H1 (cell line): ENCODE results near the gene FGD6. TPM values are rescaled to one million over a fixed set of nuclear protein-coding genes. Genes with fewer than 3 reads are reported as not detected.

Source experiments
- CTCF ChIA-PET: fragments of 300-600 bp; sonication (Branson Sonifier 250); formaldehyde crosslinking; loops from one replicate; lab custom pipeline; 2021; ENCODE audit not compliant: partially characterized antibody; lab: Charles Lee
- POLR2A ChIA-PET: fragments of 300-600 bp; sonication (Branson Sonifier 250); formaldehyde crosslinking; loops from one replicate; lab custom pipeline; 2021; ENCODE audit warnings: inconsistent platforms; ENCODE audit not compliant: partially characterized antibody; lab: Charles Lee
- DNase-seq, 2 experiments: peaks; one replicate each; pipeline versions ENCODE4 v3.0.0 to v3.0.0-alpha.2; 2010 to 2022; ENCODE audit warnings: low spot score in 2 of 2, low read depth in 1 of 2, mixed read lengths in 1 of 2
- FAIRE-seq: peaks from 2 replicates; lab custom pipeline; 2011; peaks lifted over from hg19 to GRCh38; lab: Jason Lieb, UNC
- H2AFZ ChIP-seq: 2 replicates; pipeline ENCODE4 v1.8.1; 2012; ENCODE audit warnings: low read length, inconsistent platforms
- H2AK5ac ChIP-seq: 2 replicates; pipeline ENCODE4 v1.6.1; 2013; ENCODE audit warnings: low read depth, low read length
- H2BK120ac ChIP-seq: replicated peaks from 2 replicates; pipeline ENCODE3; 2013; ENCODE audit warnings: low read depth, low read length, inconsistent platforms
- H2BK12ac ChIP-seq: 2 replicates; pipeline ENCODE4 v1.6.1; 2013; ENCODE audit warnings: low read depth, low read length
- H2BK15ac ChIP-seq: 2 replicates; pipeline ENCODE4 v1.6.1; 2013; ENCODE audit warnings: low read length
- H2BK20ac ChIP-seq: 2 replicates; pipeline ENCODE4 v1.6.1; 2013; ENCODE audit warnings: low read length
- H2BK5ac ChIP-seq: 2 replicates; pipeline ENCODE4 v1.6.1; 2013; ENCODE audit warnings: low read depth, low read length
- H3K14ac ChIP-seq: 2 replicates; pipeline ENCODE4 v1.6.1; 2013; ENCODE audit warnings: inconsistent platforms; ENCODE audit not compliant: insufficient read length
- H3K18ac ChIP-seq: 2 replicates; pipeline ENCODE4 v1.6.1; 2013; ENCODE audit warnings: low read length; ENCODE audit errors: extremely low read depth
- H3K23ac ChIP-seq: 2 replicates; pipeline ENCODE4 v1.6.1; 2013; ENCODE audit warnings: inconsistent platforms; ENCODE audit not compliant: insufficient read length
- H3K23me2 ChIP-seq: 2 replicates; pipeline ENCODE4 v1.6.1; 2013; ENCODE audit warnings: low read depth, low read length
- H3K27ac ChIP-seq: 2 replicates; pipeline ENCODE4 v1.6.1; 2011; ENCODE audit warnings: low read depth, low read length, inconsistent platforms
- H3K27me3 ChIP-seq, 4 experiments: replicated peaks in 1 of 4; 1 replicate in 1 of 4; 2 replicates in 3 of 4; pipeline versions ENCODE4 v1.6.1 to v1.8.1; 2011 to 2013; ENCODE audit warnings: low read length in 3 of 4, mild to moderate bottlenecking in 3 of 4, inconsistent platforms in 2 of 4, mixed read lengths in 2 of 4, moderate library complexity in 1 of 4; ENCODE audit not compliant: control insufficient read depth in 3 of 4, insufficient read depth in 3 of 4; ENCODE audit errors: extremely low read depth in 1 of 4
- H3K36me3 ChIP-seq, 4 experiments: 2 replicates each; pipeline versions ENCODE4 v1.6.1 to v1.8.1; 2011 to 2013; ENCODE audit warnings: mild to moderate bottlenecking in 4 of 4, low read length in 3 of 4, moderate library complexity in 2 of 4, control low read depth in 1 of 4, inconsistent platforms in 1 of 4; ENCODE audit not compliant: insufficient read depth in 4 of 4, control insufficient read depth in 2 of 4
- H3K4ac ChIP-seq: replicated peaks from 2 replicates; pipeline ENCODE3; 2013; ENCODE audit warnings: low read length, low read depth, mixed read lengths, inconsistent platforms; ENCODE audit not compliant: insufficient read length
- H3K4me1 ChIP-seq, 4 experiments: replicated peaks in 1 of 4; 1 replicate in 1 of 4; 2 replicates in 3 of 4; pipeline versions ENCODE4 v1.6.1 to v1.8.1; 2011 to 2013; ENCODE audit warnings: low read length in 3 of 4, inconsistent platforms in 2 of 4, mixed read lengths in 1 of 4; ENCODE audit not compliant: insufficient read depth in 4 of 4, control insufficient read depth in 3 of 4
- H3K4me2 ChIP-seq, 2 experiments: 2 replicates each; pipeline versions ENCODE4 v1.6.1 to v1.8.1; 2011 to 2013; ENCODE audit warnings: low read depth in 2 of 2, low read length in 2 of 2, control low read depth in 1 of 2, inconsistent platforms in 1 of 2, mild to moderate bottlenecking in 1 of 2; ENCODE audit not compliant: insufficient read depth in 1 of 2
- H3K4me3 ChIP-seq, 4 experiments: fragments of 200-600, 300-600 bp in 1 of 4; sonication (generic), shearing (Covaris generic), sonication (Bioruptor Twin) in 1 of 4; 2 replicates each; pipeline versions ENCODE4 v1.5.1 to v1.8.1; 2011 to 2016; ENCODE audit warnings: low read length in 4 of 4, low read depth in 3 of 4, control low read depth in 2 of 4, inconsistent platforms in 2 of 4, mild to moderate bottlenecking in 2 of 4, mixed read lengths in 1 of 4, moderate library complexity in 1 of 4; ENCODE audit not compliant: insufficient read depth in 2 of 4; ENCODE audit errors: extremely low read depth in 1 of 4
- H3K56ac ChIP-seq: replicated peaks from 2 replicates; pipeline ENCODE3; 2013; ENCODE audit warnings: low read depth, mild to moderate bottlenecking, mixed read lengths, low read length, inconsistent platforms; ENCODE audit not compliant: insufficient read length
- H3K79me1 ChIP-seq: 2 replicates; pipeline ENCODE4 v1.6.1; 2013; ENCODE audit warnings: low read depth, low read length, control low read depth
- H3K79me2 ChIP-seq, 2 experiments: 2 replicates each; pipeline versions ENCODE4 v1.6.1 to v1.8.1; 2012 to 2013; ENCODE audit warnings: low read length in 2 of 2, mild to moderate bottlenecking in 2 of 2, inconsistent platforms in 1 of 2; ENCODE audit not compliant: insufficient read depth in 2 of 2, control insufficient read depth in 1 of 2
- H3K9ac ChIP-seq, 4 experiments: replicated peaks in 1 of 4; 1 replicate in 1 of 4; 2 replicates in 3 of 4; pipeline versions ENCODE4 v1.6.1 to v1.8.1; 2011 to 2013; ENCODE audit warnings: low read depth in 3 of 4, low read length in 3 of 4, control low read depth in 2 of 4, mild to moderate bottlenecking in 2 of 4, moderate library complexity in 2 of 4, inconsistent platforms in 1 of 4; ENCODE audit errors: extremely low read depth in 1 of 4
- H3K9me3 ChIP-seq, 2 experiments: 2 replicates each; pipeline versions ENCODE4 v1.6.1 to v1.8.1; 2012 to 2013; ENCODE audit warnings: mild to moderate bottlenecking in 2 of 2, moderate library complexity in 2 of 2, control low read depth in 1 of 2, inconsistent platforms in 1 of 2, low read depth in 1 of 2, low read length in 1 of 2, mixed read lengths in 1 of 2; ENCODE audit not compliant: insufficient read depth in 2 of 2
- H4K20me1 ChIP-seq, 2 experiments: replicated peaks in 1 of 2; 2 replicates each; pipeline versions ENCODE3 to v1.8.1; 2011 to 2013; ENCODE audit warnings: inconsistent platforms in 2 of 2, low read length in 2 of 2, mild to moderate bottlenecking in 1 of 2; ENCODE audit not compliant: insufficient read depth in 2 of 2, control insufficient read depth in 1 of 2
- H4K5ac ChIP-seq: 2 replicates; pipeline ENCODE4 v1.6.1; 2013; ENCODE audit warnings: low read length, low read depth, mixed read lengths, inconsistent platforms; ENCODE audit not compliant: insufficient read length
- H4K8ac ChIP-seq: 2 replicates; pipeline ENCODE4 v1.8.0; 2013; ENCODE audit warnings: mild to moderate bottlenecking, moderate library complexity, low read length, inconsistent platforms; ENCODE audit not compliant: insufficient read depth; ENCODE audit errors: extremely low read depth
- H4K91ac ChIP-seq: replicated peaks from 2 replicates; pipeline ENCODE3; 2013; ENCODE audit warnings: low read length, mixed read lengths, inconsistent platforms; ENCODE audit not compliant: insufficient read length
- ASH2L ChIP-seq: fragments of 200-600, 300-600 bp; sonication (generic); IDR thresholded peaks from one replicate; pipeline ENCODE4 v1.7.1; 2017; ENCODE audit warnings: low read length
- BCL11A ChIP-seq, 2 experiments: IDR thresholded peaks; one replicate each; pipeline ENCODE4 v1.6.1; 2011; ENCODE audit warnings: low read depth in 2 of 2, low read length in 2 of 2, mild to moderate bottlenecking in 2 of 2
- CBX5 ChIP-seq: fragments of 300-800, 300-1000 bp; sonication (generic); IDR thresholded peaks from 2 replicates; pipeline ENCODE4 v1.7.1; 2016; ENCODE audit warnings: antibody characterized with exemption, low read length, low read depth
- CBX8 ChIP-seq: fragments of 300-800, 300-1000 bp; sonication (generic); IDR thresholded peaks from 2 replicates; pipeline ENCODE4 v1.7.1; 2016; ENCODE audit warnings: low read depth, low read length, borderline replicate concordance
- EZH2 ChIP-seq: fragments of 200-600 bp; sonication (generic); IDR thresholded peaks from 2 replicates; pipeline ENCODE4 v1.7.1; 2012; ENCODE audit warnings: low read depth, mild to moderate bottlenecking, moderate library complexity, low read length, inconsistent platforms; ENCODE audit not compliant: severe bottlenecking
- MAFK ChIP-seq: IDR thresholded peaks from 2 replicates; pipeline ENCODE4 v1.6.1; 2012; ENCODE audit warnings: low read depth, mild to moderate bottlenecking, improper control_type of control experiment, low read length
- RAD21 ChIP-seq, 2 experiments: IDR thresholded peaks in 1 of 2; conservative IDR thresholded peaks in 1 of 2; 2 replicates each; pipeline ENCODE4 v1.6.1; 2011; ENCODE audit warnings: low read depth in 2 of 2, low read length in 2 of 2, improper control_type of control experiment in 1 of 2, inconsistent platforms in 1 of 2, mild to moderate bottlenecking in 1 of 2, moderate library complexity in 1 of 2
- RNF2 ChIP-seq: fragments of 200-900, 300-1000 bp; sonication (generic); IDR thresholded peaks from 2 replicates; pipeline ENCODE4 v1.7.1; 2016; ENCODE audit warnings: borderline replicate concordance, low read depth, mild to moderate bottlenecking, antibody characterized with exemption, low read length; ENCODE audit not compliant: poor library complexity, severe bottlenecking; ENCODE audit errors: missing control alignments
- SAP30 ChIP-seq: fragments of 300-600 bp; sonication (generic); IDR thresholded peaks from 2 replicates; pipeline ENCODE4 v1.7.1; 2012; ENCODE audit warnings: low read length, moderate library complexity, mild to moderate bottlenecking, inconsistent platforms; ENCODE audit not compliant: insufficient read depth, insufficient replicate concordance
- TAF7 ChIP-seq: optimal IDR thresholded peaks from 2 replicates; pipeline ENCODE3; 2011; ENCODE audit warnings: low read depth, mild to moderate bottlenecking, inconsistent platforms, low read length, moderate library complexity, borderline replicate concordance
- WGBS, 2 experiments: shearing (Covaris generic) in 1 of 2; methylation state at CpG; one replicate each; pipeline versions ENCODE4 v1.1.6 to v1.1.7; 2013 to 2015; ENCODE audit warnings: low lambda C conversion rate in 2 of 2, mixed read lengths in 2 of 2, inconsistent platforms in 1 of 2, low coverage in 1 of 2, missing lambda C conversion rate in 1 of 2; ENCODE audit not compliant: insufficient replicate concordance in 2 of 2, insufficient coverage in 1 of 2, insufficient read length in 1 of 2; ENCODE audit errors: extremely low coverage in 1 of 2, missing lambda C conversion rate in 1 of 2; 5-methylcytosine and 5-hydroxymethylcytosine counted together
- polyA plus RNA-seq, 7 experiments: library from polyadenylated mRNA; depleted of rRNA in 3 of 7; stranded (reverse) in 5 of 7; unstranded in 2 of 7; fragments of >200 nt in 5 of 7; fragments of 200-250 nt in 2 of 7; gene quantifications; 1 replicate in 5 of 7; 2 replicates in 1 of 7; 4 replicates in 1 of 7; pipeline versions ENCODE4 v1.2.1 to v1.2.3, GENCODE V29; 2011 to 2013; ENCODE audit warnings: missing spikeins in 2 of 7, mixed read lengths in 2 of 7
- total RNA-seq: library from RNA; stranded (reverse); fragmentation: NEBNext Ultra II Directional; extraction: Animal tissue kit (Norgen Biotek cat#: 25700); gene quantifications from 2 replicates; pipeline ENCODE4 v1.2.1, GENCODE V29; 2021

The FGD6 gene
- total and polyA plus RNA-seq, 2 of the 8 experiments (the other 6 are each of a cell fraction or from before 2014, with no cell fraction given) = 12.2 to 24.3 TPM

- H3K4ac ChIP-seq = peak overlapping the region; percentile 89
- peaks cover 2 to 40% (median 30%) of the 10 kb centered on the region in 4 experiments for H3K4me1 ChIP-seq
- peaks cover 0 to 79% of the 10 kb centered on the region in 2 experiments; a peak in 3 of 4 replicates for H3K79me2 ChIP-seq
- H4K20me1 ChIP-seq = no peaks in the 10 kb centered on the region
- peak overlapping the region; percentile 53; the same call in 1 of the 2 replicates for H2AK5ac ChIP-seq
- peak overlapping the region; percentile 93 for H2BK15ac ChIP-seq
- no peak overlapping the region; a peak in 1 of 8 replicates for H3K4me3 ChIP-seq
- H3K36me3 ChIP-seq = no peaks in the 10 kb centered on the region; a peak in 1 of 8 replicates
- WGBS, 2 experiments = 60% methylated on average over 11 of the region's 11 CpGs; no CpG with 5 or more reads in 1 of the 2 experiments
- H3K9me3 ChIP-seq = no peaks in the 10 kb centered on the region
- H4K5ac ChIP-seq = peak overlapping the region; percentile 74
- FAIRE-seq (no peak), DNase-seq (peak; percentile 53 to 54)
- peak overlapping the region; percentile 96 for H2BK12ac ChIP-seq
- H3K4me2 ChIP-seq = peak overlapping the region; percentile 35 to 69; a peak in 3 of 4 replicates
- H2BK20ac ChIP-seq = peak overlapping the region; percentile 91
- peak overlapping the region; percentile 22 for H3K56ac ChIP-seq
- H3K27ac ChIP-seq = no peak overlapping the region; the same call in none of the 2 replicates
- no peak overlapping the region for H3K14ac ChIP-seq
- H2BK5ac ChIP-seq = peak overlapping the region; percentile 96
- no peak overlapping the region for H3K23ac ChIP-seq
- peak overlapping the region in 1 of 4 experiments; percentile 34; a peak in 1 of 7 replicates for H3K9ac ChIP-seq
- H2BK120ac ChIP-seq = peak overlapping the region; percentile 56
- no peak overlapping the region for H2AFZ ChIP-seq
- H3K23me2 ChIP-seq = no peaks in the 10 kb centered on the region
- H4K8ac ChIP-seq = peak overlapping the region; percentile 87; the same call in 1 of the 2 replicates
- POLR2A ChIA-PET = interaction anchor here (0.6 to 7.7 kb wide), 3 partner anchors 9 to 25 kb away, joined by 3 to 89 read pairs (median 3); partner anchors contain the start of genes FGD6 and VEZT
- peak overlapping the region; percentile 95; the same call in 1 of the 2 replicates for H3K18ac ChIP-seq
- no peaks in the 10 kb centered on the region; the same call in 1 of the 2 replicates for H3K79me1 ChIP-seq
- CTCF ChIA-PET = interaction anchor here (1.0 to 1.8 kb wide), 4 partner anchors 10 to 87 kb away, joined by 4 to 6 read pairs (median 4); no protein-coding TSS in a partner anchor
- peak overlapping the region; percentile 58 for H4K91ac ChIP-seq
- H3K27me3 ChIP-seq = no peaks in the 10 kb centered on the region
- TF ChIP-seq BCL11A (IDR thresholded peaks at IDR 0.05; ENCODE audit: low read depth in 2 of 2, low read length in 2 of 2) = no peak
- TF ChIP-seq ASH2L = peak; percentile 58
- TF ChIP-seq RNF2 = no peak
- no peak for TF ChIP-seq RAD21 (IDR thresholded peaks at IDR 0.05 in 1 of 2, conservative IDR thresholded peaks at IDR 0.05 in 1 of 2; ENCODE audit: low read depth in 2 of 2, low read length in 2 of 2)
- TF ChIP-seq SAP30 = no peak
- TF ChIP-seq MAFK = peak; percentile 25; the same call in 1 of the 2 replicates
- no peak for TF ChIP-seq TAF7
- TF ChIP-seq CBX5 = no peak
- TF ChIP-seq EZH2 = no peak
- TF ChIP-seq CBX8 = no peak
Observed at GRCh38 chr12:95204141-95204866, 13.0 kb downstream of the FGD6 start.
